ENCODE measurements around the gene PRKAR1B.
"Not testable (repeated sequence)": the region's sequence is repeated elsewhere in the genome, so short reads cannot be mapped to it uniquely, and the experiment has no call there.

Gene PRKAR1B

GRCh38 chr7:569071-569855, 157.8 kb downstream of the PRKAR1B start:
- DNase-seq: no peak

DNA sequence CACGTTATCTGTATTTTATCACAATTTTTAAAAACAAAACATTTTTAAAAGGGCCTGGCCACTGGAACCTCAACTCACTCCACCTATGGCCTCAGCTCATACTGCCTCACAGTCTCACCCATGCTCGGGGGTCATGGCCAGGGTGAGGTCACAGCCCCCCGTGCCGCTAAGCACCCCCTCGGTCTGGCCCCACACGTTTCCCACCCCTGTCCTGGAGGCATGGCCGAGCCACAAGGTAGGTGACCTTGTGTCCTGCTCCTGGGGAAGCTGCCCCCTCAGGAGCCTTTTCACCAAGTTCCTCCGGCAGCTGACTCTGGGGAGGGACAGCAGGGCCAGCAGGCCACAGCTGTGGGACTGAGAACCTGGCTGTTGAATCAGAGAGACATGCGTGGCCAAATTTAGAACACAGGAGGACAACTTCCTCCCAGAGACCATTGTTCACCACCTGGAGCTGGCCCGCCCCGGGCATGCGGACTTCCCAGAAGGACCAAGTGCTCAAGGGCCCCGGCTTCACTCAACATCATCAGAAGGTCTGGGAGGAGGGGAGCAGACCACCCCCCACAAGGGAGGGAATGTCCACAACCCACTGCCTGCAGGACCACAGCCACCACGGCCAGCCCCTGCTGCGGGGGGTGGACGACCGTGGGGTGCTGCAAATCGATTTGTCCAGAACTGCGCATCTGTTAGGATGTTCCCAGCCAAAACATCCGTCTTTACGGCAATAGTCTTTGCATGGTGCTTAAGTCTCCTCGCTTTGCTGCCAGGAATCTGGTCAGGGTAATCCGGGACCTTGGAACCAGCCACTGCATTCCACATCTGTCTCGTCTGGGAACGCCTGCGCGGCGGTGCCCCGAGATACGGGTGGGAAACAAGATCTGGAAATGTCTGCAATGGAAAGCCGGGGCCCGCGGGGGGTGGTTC, 158.8 kb downstream of the PRKAR1B start:
- DNase-seq: no peak

DNA sequence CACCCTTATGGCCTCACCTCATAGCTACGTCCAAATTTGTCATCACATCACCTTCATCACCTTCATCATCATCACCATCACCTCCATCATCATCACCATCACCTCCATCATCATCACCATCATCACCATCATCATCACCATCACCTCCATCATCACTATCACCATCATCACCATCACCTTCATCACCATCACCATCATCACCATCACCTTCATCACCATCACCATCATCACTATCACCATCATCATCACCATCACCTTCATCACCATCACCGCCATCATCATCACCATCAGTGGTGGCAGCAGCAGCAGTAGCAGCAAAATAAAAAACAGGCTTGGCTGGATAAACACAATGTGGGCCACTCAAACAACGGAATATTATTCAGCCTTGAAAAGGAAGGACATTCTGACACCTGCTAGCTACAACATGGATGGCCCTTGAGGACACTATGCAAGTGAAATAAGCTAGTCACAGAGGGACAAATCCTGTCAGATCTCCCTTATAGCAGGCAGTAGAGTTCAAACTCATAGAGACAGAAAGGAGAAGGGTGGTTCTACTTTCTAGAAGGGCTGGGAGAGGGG, 159.7 kb downstream of the PRKAR1B start:
- DNase-seq: no peak

DNA sequence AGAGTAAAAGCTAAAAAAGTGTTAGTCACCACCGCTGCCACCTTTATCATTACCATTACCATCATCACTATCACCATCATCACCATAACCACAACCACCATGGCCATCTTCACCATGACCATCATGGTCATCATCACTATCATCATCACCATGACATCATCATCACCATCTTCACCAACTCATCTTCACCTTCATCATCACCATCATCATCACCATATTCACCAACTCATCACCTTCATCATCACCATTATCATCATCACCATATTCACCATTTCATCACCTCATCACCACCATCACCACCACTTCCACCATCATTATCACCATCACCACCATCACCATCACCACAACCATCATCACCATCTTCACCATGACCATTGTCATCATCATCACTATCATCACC, 161.0 kb downstream of the PRKAR1B start:
- DNase-seq: no peak

GRCh38 chr7:564176-564865, 162.8 kb downstream of the PRKAR1B start:
- no peak for DNase-seq

DNA sequence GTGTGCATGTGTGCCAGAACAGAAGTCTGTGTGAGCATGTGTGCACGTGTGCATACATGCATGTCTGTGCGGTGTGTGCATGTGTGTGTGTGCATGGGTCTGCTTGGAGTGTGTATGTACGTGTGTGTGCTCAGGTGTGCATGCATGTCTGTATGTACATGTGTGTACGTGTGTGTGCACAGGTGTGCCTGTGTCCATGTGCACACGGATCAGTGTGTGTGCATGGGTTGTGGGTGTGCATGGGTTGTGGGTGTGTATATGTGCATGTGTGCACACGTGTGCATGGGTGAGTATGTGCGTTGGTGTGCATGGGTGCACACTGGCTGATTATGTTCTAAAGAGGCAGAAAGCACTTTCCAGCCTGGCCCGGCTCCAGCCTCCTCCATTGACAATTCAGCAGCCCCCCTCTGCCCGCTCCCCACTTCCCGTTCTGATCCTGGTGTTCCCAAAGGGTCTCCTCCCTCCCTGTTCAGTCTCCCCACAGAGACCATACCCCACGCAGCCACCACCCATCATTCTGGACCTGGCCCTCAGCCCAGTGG, 163.4 kb downstream of the PRKAR1B start:
- DNase-seq: no peak

- no peak for DNase-seq
Observed at GRCh38 chr7:562789-563628, 164.1 kb downstream of the PRKAR1B start.

GRCh38 chr7:562374-562675, 164.8 kb downstream of the PRKAR1B start:
- no peak for DNase-seq

GRCh38 chr7:561631-562373, 165.3 kb downstream of the PRKAR1B start:
- no peak for DNase-seq

DNA sequence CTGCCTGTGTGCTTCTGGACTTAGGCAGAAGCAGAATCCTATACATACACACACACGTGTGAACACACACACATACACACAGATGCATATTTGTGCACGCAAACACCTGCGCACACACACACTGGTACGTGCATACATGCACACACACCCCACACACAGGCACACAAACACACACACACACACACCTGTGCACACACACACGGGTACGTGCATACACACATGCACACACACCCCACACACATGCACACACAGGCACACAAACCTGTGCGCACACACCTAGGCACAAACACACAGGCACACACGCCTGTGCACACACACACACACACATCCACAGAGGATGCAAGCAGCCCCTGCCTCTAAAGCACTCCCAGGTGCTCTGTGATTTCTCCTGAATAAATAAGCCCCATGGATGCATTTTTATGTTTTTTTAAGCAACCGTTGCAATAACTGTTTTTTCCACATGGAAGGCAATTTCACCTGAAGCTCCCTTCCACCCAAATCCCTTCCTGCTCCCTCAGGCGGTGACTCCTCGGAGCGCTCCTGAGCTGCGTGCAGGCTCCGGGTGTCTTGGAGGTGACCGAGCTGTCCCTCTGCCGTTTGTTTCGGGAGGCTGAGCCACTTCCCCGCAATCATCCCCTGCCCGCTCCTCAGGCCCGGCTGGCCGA, 166.0 kb downstream of the PRKAR1B start:
- no peak for DNase-seq

DNA sequence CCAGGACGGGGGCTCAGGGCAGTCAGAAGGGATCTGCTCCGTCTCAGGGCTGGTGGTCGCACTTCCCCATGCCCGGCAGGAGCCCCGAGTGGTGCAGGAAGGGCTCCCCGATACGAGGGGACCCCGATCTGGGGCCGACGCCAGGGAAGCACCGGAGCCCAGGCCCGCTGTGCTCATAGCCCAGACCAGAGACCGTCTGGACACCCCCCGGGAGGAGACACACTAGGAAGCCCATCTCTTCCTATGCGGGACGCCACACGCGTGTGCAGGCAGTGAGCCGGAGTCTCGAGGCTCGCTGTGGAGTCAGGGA, 167.7 kb downstream of the PRKAR1B start:
- no peak for DNase-seq

- DNase-seq: no peak
Observed at GRCh38 chr7:557558-557881, 169.6 kb downstream of the PRKAR1B start.

GRCh38 chr7:556837-557557, 170.1 kb downstream of the PRKAR1B start:
- DNase-seq: no peak

- DNase-seq: no peak
Observed at GRCh38 chr7:556291-556826, 170.7 kb downstream of the PRKAR1B start.

DNA sequence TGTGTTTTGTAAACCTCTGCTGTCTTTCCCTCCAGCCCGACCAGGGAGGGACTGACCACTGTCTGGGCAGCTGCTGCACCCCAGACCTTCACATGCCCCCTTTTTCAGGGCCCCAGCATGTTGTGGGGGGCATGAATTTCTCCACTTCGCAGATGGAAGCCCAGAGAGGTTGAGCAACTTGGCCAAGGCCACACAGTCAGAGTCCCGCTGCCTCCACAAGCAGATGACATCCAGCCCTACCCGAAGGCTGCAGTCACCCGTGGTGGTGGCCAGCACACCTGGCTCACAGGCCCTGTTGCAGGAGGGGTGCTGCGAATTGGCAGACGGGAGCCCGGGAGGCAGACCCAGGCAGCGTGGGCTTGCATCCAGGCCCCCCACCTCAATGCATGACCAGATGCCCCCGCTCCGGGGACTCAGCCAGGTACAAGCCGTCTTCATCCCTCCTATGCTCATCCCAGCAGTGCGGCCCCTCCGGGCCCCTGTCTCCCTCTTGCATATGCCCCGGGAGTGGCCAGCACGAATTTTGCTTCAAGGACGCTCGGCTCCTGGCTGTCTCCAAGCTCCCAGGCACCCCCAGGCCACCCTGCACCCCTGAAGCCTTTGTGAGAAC, 171.4 kb downstream of the PRKAR1B start:
- no peak for DNase-seq

DNA sequence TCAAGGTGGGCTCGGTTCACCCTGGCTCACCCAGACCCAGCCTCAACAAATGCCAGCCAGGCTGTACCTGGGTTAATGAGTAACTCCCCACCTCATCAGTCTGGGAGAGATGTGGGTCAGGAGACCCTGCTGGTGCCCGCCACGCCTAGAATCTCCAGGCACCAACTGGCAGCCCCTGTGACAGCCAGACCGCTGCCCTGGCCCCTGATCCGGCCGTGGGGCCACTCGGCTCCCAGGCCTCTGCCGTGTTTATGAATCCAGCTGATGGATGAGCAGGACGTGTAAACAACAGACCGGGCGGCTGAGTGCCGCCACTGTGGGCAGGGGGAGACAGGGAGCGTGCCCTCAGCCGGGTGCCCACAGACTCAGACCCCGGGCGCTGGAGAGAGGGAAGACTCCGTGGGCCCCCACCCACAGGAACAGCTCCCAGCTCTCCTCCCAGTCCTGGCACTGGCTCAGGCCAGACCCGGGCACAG, 173.4 kb downstream of the PRKAR1B start:
- no peak for DNase-seq

DNA sequence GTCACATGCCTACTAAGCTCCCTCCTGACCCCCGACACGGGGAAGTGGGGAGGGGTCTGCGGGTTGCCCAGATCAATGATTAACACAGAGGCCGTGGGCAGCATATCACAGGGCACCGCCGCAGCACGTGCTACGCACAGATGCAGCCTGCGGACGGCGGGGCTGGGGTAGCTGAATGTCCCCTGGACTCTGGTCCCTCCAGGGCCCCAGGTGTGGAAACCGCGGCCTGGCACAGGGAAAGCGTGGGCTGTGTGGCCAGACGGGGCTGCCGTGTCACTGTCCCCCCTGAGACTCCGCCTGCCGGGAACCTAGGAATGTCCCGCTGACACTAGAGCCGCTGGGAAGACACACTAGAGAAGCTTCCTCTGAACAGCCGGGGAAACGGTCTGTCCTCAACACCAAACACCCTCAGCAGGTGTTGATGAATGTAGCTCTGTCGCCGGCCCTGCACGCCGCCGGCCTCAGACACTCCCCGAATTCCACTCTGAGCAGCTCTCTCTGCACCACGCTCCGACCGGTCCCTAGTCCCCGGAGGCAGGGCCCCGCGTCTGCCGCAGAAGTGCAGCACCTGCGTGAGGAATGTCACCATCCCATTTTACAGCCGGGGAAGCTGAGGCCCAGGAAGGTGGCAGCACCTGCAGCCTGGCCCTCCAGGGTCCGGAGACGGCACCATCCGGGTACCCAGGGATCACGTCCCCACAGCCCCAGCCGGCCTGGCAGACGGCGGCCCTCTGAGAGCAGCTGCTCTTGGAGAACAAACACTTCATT, 174.0 kb downstream of the PRKAR1B start:
- no peak for DNase-seq

- not testable (repeated sequence) for DNase-seq
Observed at GRCh38 chr7:552151-552867, 174.8 kb downstream of the PRKAR1B start.
